K562 (cell line): ENCODE measurements around the gene METTL25B. TPM values are rescaled to one million over a fixed set of nuclear protein-coding genes. Genes with fewer than 3 reads are reported as not detected.

Experiments
- CUX1 ChIP-seq: fragments of 200-800 bp; sonication (Bioruptor generic); IDR thresholded peaks from 2 replicates; pipeline ENCODE4 v1.6.1; 2016; ENCODE audit warnings: missing genetic modification characterization, missing compliant biosample characterization
- DEAF1 ChIP-seq: fragments of 450-650 bp; formaldehyde crosslinking; IDR thresholded peaks from 2 replicates; pipeline ENCODE4 v1.4.0; 2020; ENCODE audit warnings: mild to moderate bottlenecking, moderate library complexity
- GTF2F1 ChIP-seq: IDR thresholded peaks from 2 replicates; pipeline ENCODE4 v1.6.1; 2011; ENCODE audit warnings: low read depth, low read length, improper control_type of control experiment
- HNRNPL ChIP-seq: fragments of 200-400 bp; formaldehyde crosslinking; IDR thresholded peaks from 2 replicates; pipeline ENCODE4 v1.6.1; 2017; ENCODE audit warnings: low read depth, mild to moderate bottlenecking, low read length
- MYC ChIP-seq, 2 experiments: fragments of 250-450 bp in 1 of 2; sonication (Bioruptor Pico) in 1 of 2; IDR thresholded peaks; 2 replicates each; pipeline versions ENCODE4 v1.5.1 to v1.6.1; 2012 to 2021; ENCODE audit warnings: low read depth in 2 of 2, borderline replicate concordance in 1 of 2, improper control_type of control experiment in 1 of 2, low read length in 1 of 2, mild to moderate bottlenecking in 1 of 2, moderate library complexity in 1 of 2
- PML ChIP-seq: IDR thresholded peaks from 2 replicates; pipeline ENCODE4 v1.6.1; 2012; ENCODE audit warnings: low read length, inconsistent platforms
- WHSC1 ChIP-seq: IDR thresholded peaks from one replicate; pipeline ENCODE4 v1.6.1; 2012; ENCODE audit warnings: low read length, control low read depth, inconsistent platforms
- ZBTB33 ChIP-seq: sonication (generic); formaldehyde crosslinking; IDR thresholded peaks from 2 replicates; pipeline ENCODE4 v1.8.1; 2023; ENCODE audit warnings: mild to moderate bottlenecking, missing genetic modification reagents
- polyA plus RNA-seq, 8 experiments: library from polyadenylated mRNA; depleted of rRNA in 4 of 8; stranded (reverse) in 5 of 8; unstranded in 3 of 8; fragments of >200 nt; fragmentation: Nextera tagmentation in 2 of 8; fragmentation: Illumina TruSeq in 1 of 8; extraction: Ambion mirVana in 2 of 8; extraction: Trizol in 1 of 8; gene quantifications; 2 replicates each; pipeline versions ENCODE4 v1.2.1 to v1.2.3, GENCODE V29; 2011 to 2014; ENCODE audit warnings: inconsistent platforms in 1 of 8, missing spikeins in 1 of 8
- total RNA-seq, 7 experiments: library from RNA; depleted of rRNA in 6 of 7; stranded (reverse); fragments of >200 nt in 6 of 7; fragmentation: Illumina TruSeq in 2 of 7; extraction: Trizol in 2 of 7; gene quantifications; 2 replicates each; pipeline versions ENCODE4 v1.2.1 to v1.2.3, GENCODE V29; 2011 to 2021; ENCODE audit warnings: low replicate concordance in 1 of 7
- TF ChIP-seq, protein P1 (sequence below): sonication (generic); IDR thresholded peaks from 2 replicates; pipeline ENCODE4 v1.6.1; 2016

Gene METTL25B
- total and polyA plus RNA-seq, 9 of the 15 experiments (the other 6 are each of a cell fraction or from before 2014, with no cell fraction given): 7.7 to 48.3 (median 33.1) TPM

DNA sequence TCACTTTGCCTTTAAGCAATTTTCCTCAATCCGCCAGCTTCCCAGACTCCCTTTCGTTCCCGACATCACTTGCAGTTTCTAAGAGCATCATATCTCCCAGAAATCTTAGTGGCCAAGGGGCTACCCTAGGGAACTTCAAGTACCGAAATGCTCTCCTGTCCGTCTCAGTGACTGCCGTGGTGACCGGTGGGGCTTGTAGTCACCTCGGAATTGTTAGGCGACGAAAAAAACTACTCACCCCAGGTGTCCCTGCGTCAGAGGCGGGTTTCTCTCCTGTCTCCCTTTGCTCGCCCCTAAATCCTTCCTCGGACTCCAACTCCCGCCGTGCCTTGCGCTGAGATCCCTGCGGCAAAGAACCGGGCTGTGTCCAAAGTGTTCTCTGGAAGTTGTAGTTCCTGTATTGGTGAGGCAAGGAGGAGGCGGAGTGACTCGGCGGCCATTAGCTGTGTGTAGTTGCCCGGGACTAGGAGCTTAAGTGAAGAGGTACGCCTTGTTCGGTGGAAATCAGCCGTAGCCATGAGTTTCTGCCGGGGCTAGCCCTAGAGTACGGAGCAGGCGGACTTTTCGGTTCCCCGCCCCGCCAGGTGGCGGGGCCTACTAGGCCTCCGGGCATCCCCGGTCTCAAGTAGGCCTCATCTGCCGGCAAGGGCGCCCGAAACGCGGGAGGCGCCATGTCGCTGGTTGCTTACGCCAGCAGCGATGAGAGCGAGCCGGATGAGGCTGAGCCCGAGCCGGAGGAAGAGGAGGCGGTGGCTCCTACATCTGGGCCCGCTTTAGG lies 39.0 kb downstream of the METTL25B start, which contains the start of gene PRCC (continued):
- TF ChIP-seq CUX1 (CRISPR knock-in tag) (0 out of 2 replicates have a peak, but pooled peaks have one; percentile 51), PML (peak; percentile 42; the same call in 1 of the 2 replicates), HNRNPL (no peak), MYC (IDR thresholded peaks at IDR 0.05; ENCODE audit: low read depth, low read length) (peak; percentile 52), MYC (CRISPR knock-in tag; IDR thresholded peaks at IDR 0.05; ENCODE audit: borderline replicate concordance, low read depth) (peak; percentile 64; the same call in 1 of the 2 replicates), GTF2F1 (peak; percentile 62), WHSC1 (no peak), ZBTB33 (CRISPR knock-in tag) (0 out of 2 replicates have a peak, but pooled peaks have one; percentile 50), DEAF1 (CRISPR knock-in tag) (no peak)
- TF ChIP-seq, protein P1, sequence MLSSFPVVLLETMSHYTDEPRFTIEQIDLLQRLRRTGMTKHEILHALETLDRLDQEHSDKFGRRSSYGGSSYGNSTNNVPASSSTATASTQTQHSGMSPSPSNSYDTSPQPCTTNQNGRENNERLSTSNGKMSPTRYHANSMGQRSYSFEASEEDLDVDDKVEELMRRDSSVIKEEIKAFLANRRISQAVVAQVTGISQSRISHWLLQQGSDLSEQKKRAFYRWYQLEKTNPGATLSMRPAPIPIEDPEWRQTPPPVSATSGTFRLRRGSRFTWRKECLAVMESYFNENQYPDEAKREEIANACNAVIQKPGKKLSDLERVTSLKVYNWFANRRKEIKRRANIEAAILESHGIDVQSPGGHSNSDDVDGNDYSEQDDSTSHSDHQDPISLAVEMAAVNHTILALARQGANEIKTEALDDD: no peak
